CD4-positive, alpha-beta T cell (primary cell): ENCODE results near the gene COQ8B. TPM values are rescaled to one million over a fixed set of nuclear protein-coding genes. Genes with fewer than 3 reads are reported as not detected.

Source experiments
- ATAC-seq: fragments of 200-7000 bp; cut with Tn5 transposase; one replicate; pipeline ENCODE4 v1.10.0; 2022; ENCODE audit warnings: mild to moderate bottlenecking; ENCODE audit not compliant: poor library complexity
- CTCF ChIA-PET: fragments of 350-600 bp; sonication (Branson Sonifier 250); formaldehyde crosslinking; loops from one replicate; lab custom pipeline; 2021; ENCODE audit warnings: antibody characterized with exemption, inconsistent platforms; lab: Charles Lee
- POLR2A ChIA-PET: fragments of 350-600 bp; sonication (Branson Sonifier 250); formaldehyde crosslinking; loops from one replicate; lab custom pipeline; 2021; ENCODE audit warnings: antibody characterized with exemption, inconsistent platforms; lab: Charles Lee
- DNase-seq, 14 experiments: peaks; one replicate each; pipeline ENCODE4 v3.0.0-alpha.2; 2013 to 2020; ENCODE audit warnings: mixed read lengths in 2 of 14
- H3K27ac ChIP-seq, 2 donors: one replicate each; pipeline versions ENCODE4 v1.5.1 to v1.7.0; 2013; ENCODE audit warnings: low read length in 2 of 2, low read depth in 1 of 2, mild to moderate bottlenecking in 1 of 2
- H3K27me3 ChIP-seq, 2 experiments: 1 replicate in 1 of 2; 2 replicates in 1 of 2; pipeline versions ENCODE4 v1.6.1 to v1.7.0; 2013; ENCODE audit warnings: low read length in 2 of 2, control low read depth in 1 of 2, mild to moderate bottlenecking in 1 of 2, moderate library complexity in 1 of 2; ENCODE audit not compliant: insufficient read depth in 2 of 2, control insufficient read depth in 1 of 2
- H3K36me3 ChIP-seq: one replicate; pipeline ENCODE4 v1.6.1; 2013; ENCODE audit warnings: low read length, control low read depth; ENCODE audit not compliant: insufficient read depth
- H3K4me1 ChIP-seq: one replicate; pipeline ENCODE4 v1.6.1; 2013; ENCODE audit warnings: low read length, control low read depth; ENCODE audit not compliant: insufficient read depth
- H3K4me3 ChIP-seq: one replicate; pipeline ENCODE4 v1.5.1; 2013; ENCODE audit warnings: mild to moderate bottlenecking, low read length, moderate library complexity
- H3K9me3 ChIP-seq, 2 experiments: 1 replicate in 1 of 2; 2 replicates in 1 of 2; pipeline versions ENCODE4 v1.6.1 to v1.7.0; 2013; ENCODE audit warnings: low read length in 2 of 2, mild to moderate bottlenecking in 2 of 2, control low read depth in 1 of 2, moderate library complexity in 1 of 2; ENCODE audit not compliant: control insufficient read depth in 1 of 2, insufficient read depth in 1 of 2
- H3K27ac Mint-ChIP-seq: one replicate; pipeline ENCODE4 v1.8.0; 2020; ENCODE audit warnings: mixed read lengths
- H3K27me3 Mint-ChIP-seq: one replicate; pipeline ENCODE4 v1.8.0; 2021; ENCODE audit warnings: mixed read lengths
- H3K36me3 Mint-ChIP-seq: one replicate; pipeline ENCODE4 v1.8.0; 2021; ENCODE audit warnings: low read depth, mixed read lengths
- H3K4me1 Mint-ChIP-seq: one replicate; pipeline ENCODE4 v1.8.0; 2021; ENCODE audit warnings: low read depth, mixed read lengths
- H3K4me3 Mint-ChIP-seq: one replicate; pipeline ENCODE4 v1.8.0; 2020; ENCODE audit warnings: mild to moderate bottlenecking, mixed read lengths
- H3K9me3 Mint-ChIP-seq: one replicate; pipeline ENCODE4 v1.8.0; 2020; ENCODE audit warnings: mixed read lengths
- intact Hi-C, 2 experiments: fragments of 100-400 bp; cut with DNase I in 1 of 2; cut with micrococcal nuclease in 1 of 2; formaldehyde crosslinking; loops; one replicate each; pipeline versions ENCODE4 v1.15.1 to v1.9.0; 2023 to 2025; cut with DNase I, micrococcal nuclease
- total RNA-seq, 174 experiments: library from RNA in 2 of 174; stranded (reverse) in 2 of 174; gene quantifications; one replicate each; pipeline ENCODE4 v1.2.3 and lab custom pipeline; 2021 to 2026
- TF ChIP-seq, protein P1 (sequence below): fragments of 200-600 bp; IDR thresholded peaks from one replicate; pipeline ENCODE4 v1.8.0; 2022; ENCODE audit warnings: antibody characterized with exemption, mild to moderate bottlenecking

COQ8B gene
- total RNA-seq, 2 experiments from 2014 or later = 16.4 to 18.3 TPM

DNA sequence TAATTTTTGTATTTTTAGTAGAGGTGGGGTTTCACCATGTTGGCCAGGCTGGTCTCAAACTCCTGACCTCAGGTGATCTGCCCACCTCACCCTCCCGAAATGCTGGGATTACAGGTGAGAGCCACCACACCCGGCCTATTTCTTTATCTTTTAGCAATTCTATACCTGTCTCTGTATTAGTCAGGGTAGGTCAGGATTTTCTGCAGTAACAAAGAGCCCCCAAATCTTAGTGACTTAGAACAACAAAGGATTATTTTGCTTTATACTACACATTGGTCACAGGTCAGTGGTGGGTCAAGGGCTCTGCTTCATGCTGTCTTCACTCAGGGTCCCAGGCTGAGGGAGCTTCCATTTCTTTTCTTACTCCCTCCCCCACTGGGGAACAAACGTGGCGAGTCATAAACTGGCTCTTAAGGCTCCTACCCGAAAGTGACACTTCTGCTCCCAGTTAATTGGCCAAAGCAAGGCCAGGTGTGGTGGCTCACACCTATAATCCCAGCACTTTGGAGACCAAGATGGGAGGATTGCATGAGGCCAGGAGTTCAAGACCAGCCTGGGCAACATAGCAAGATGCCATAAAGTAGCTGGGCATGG, 7.1 kb upstream of the COQ8B start:
- Mint-ChIP-seq H3K27ac (no peak overlapping the region), H3K27me3 (no peaks in the 10 kb centered on the region)

DNA sequence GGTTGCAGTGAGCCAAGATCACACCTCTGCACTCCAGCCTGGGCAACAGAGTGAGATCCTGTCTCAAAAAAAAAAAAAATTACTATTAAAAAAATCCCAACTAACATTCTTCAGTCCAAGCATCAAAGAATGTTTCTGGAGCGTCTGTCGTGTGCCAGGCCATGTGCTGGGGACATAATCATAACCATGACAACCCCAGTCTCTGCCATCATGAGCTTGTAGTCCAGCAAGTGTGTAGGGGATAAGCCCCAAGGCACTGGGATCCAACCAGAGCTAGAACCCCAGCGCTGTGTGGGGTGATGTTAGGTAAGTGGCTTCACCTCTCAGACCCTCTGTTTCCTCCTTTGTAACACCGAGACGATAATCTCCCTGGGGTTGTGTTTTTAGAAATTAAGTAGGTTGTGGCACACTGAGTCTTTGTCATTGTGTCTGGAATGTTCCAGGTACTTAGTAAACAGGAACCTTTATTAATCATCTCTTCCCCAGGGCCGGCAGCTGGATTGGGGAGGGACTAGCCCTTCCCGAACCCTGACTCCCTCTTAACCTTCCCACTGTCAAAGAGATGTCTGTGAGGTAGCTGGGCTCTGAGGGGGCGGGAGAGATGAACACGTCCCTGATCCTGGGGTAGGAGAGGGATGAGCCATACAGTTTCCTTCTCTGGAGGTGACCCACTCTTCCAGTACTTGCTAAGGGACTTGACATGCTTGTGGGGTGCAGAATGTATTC, 5.4 kb upstream of the COQ8B start:
- Histone ChIP-seq H3K4me3 (no peak overlapping the region), H3K36me3 (peaks cover 17% of the 10 kb centered on the region), H3K4me1 (peaks cover 40% of the 10 kb centered on the region), H3K27me3 (no peaks in the 10 kb centered on the region), H3K27ac (no peak overlapping the region), H3K9me3 (no peaks in the 10 kb centered on the region)
- no peaks in the 10 kb centered on the region for H3K27me3 Mint-ChIP-seq
- TF ChIP-seq, protein P1, sequence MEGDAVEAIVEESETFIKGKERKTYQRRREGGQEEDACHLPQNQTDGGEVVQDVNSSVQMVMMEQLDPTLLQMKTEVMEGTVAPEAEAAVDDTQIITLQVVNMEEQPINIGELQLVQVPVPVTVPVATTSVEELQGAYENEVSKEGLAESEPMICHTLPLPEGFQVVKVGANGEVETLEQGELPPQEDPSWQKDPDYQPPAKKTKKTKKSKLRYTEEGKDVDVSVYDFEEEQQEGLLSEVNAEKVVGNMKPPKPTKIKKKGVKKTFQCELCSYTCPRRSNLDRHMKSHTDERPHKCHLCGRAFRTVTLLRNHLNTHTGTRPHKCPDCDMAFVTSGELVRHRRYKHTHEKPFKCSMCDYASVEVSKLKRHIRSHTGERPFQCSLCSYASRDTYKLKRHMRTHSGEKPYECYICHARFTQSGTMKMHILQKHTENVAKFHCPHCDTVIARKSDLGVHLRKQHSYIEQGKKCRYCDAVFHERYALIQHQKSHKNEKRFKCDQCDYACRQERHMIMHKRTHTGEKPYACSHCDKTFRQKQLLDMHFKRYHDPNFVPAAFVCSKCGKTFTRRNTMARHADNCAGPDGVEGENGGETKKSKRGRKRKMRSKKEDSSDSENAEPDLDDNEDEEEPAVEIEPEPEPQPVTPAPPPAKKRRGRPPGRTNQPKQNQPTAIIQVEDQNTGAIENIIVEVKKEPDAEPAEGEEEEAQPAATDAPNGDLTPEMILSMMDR = no peak
- ATAC-seq = no peak
- peaks cover 41% of the 10 kb centered on the region for H3K4me1 Mint-ChIP-seq
- no peaks in the 10 kb centered on the region for H3K9me3 Mint-ChIP-seq
- CTCF ChIA-PET = interaction anchor here (0.8 to 0.9 kb wide), 2 partner anchors 59 to 85 kb away, joined by 3 to 4 read pairs; no protein-coding TSS in a partner anchor
- intact Hi-C loops = no loop called here
- H3K27ac Mint-ChIP-seq = no peak overlapping the region
- H3K4me3 Mint-ChIP-seq = no peak overlapping the region
- DNase-seq = no peak
- POLR2A ChIA-PET = interaction anchor here (1.7 kb wide), 1 partner anchor 29 kb away, joined by 9 read pairs; the partner anchor contains the start of genes ACTMAP and SNRPA
- H3K36me3 Mint-ChIP-seq = peaks cover 49% of the 10 kb centered on the region

More for the DNA sequence above, 7.1 kb upstream of the COQ8B start:
- intact Hi-C loops = no loop called here
- H3K36me3 ChIP-seq = peaks cover 26% of the 10 kb centered on the region
- H3K27me3 ChIP-seq = no peaks in the 10 kb centered on the region
- DNase-seq (no peak), ATAC-seq (no peak)
- H3K4me1 ChIP-seq = peaks cover 24% of the 10 kb centered on the region
- H3K4me1 Mint-ChIP-seq = peaks cover 29% of the 10 kb centered on the region
- H3K4me3 Mint-ChIP-seq = no peak overlapping the region
- H3K9me3 Mint-ChIP-seq = no peaks in the 10 kb centered on the region
- peaks cover 62% of the 10 kb centered on the region for H3K36me3 Mint-ChIP-seq
- H3K4me3 ChIP-seq = no peak overlapping the region
- H3K27ac ChIP-seq = no peak overlapping the region
- ChIA-PET POLR2A (no interaction called here), CTCF (no interaction called here)
- H3K9me3 ChIP-seq = peaks cover 0 to 3% of the 10 kb centered on the region in 2 experiments
- TF ChIP-seq, protein P1 = no peak

DNA sequence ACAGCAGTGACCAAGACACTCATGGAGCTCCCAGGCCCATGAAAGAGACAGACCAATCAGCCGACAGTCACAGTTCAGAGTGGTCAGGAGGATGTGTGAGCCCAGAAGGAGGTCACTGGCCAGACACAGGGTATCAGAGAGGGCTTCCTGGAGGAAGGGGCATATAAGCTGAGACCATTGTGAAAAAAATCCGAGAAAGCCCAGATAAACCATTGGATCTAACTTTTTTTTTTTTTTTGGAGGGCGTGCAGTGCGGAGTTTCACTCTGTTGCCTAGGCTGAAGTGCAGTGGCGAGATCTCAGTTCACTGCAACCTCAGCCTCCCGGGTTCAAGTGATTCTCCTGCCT, 4.4 kb upstream of the COQ8B start:
- H3K27me3 Mint-ChIP-seq = no peaks in the 10 kb centered on the region
- intact Hi-C loops = no loop called here
- peak overlapping the region; percentile 36 for H3K27ac Mint-ChIP-seq
- no peaks in the 10 kb centered on the region for H3K27me3 ChIP-seq
- ChIA-PET POLR2A (no interaction called here), CTCF (no interaction called here)
- no peak overlapping the region for H3K27ac ChIP-seq
- H3K36me3 ChIP-seq = peaks cover 13% of the 10 kb centered on the region
- no peaks in the 10 kb centered on the region for H3K9me3 Mint-ChIP-seq
- peaks cover 50% of the 10 kb centered on the region for H3K36me3 Mint-ChIP-seq
- TF ChIP-seq, protein P1 = no peak
- no peak for DNase-seq
- no peaks in the 10 kb centered on the region for H3K9me3 ChIP-seq
- no peak for ATAC-seq
- H3K4me3 ChIP-seq = no peak overlapping the region
- peaks cover 50% of the 10 kb centered on the region for H3K4me1 Mint-ChIP-seq
- H3K4me3 Mint-ChIP-seq = peak overlapping the region; percentile 67
- peaks cover 46% of the 10 kb centered on the region for H3K4me1 ChIP-seq
